AG04450 (cell line): ENCODE data around the gene ARMC5. TPM values are rescaled to one million over a fixed set of nuclear protein-coding genes. Genes with fewer than 3 reads are reported as not detected.

Source experiments
- CTCF ChIA-PET: fragments of 300-600, 350-600 bp; formaldehyde crosslinking; extraction: SDS; loops from one replicate; lab custom pipeline; 2022; ENCODE audit warnings: antibody characterized with exemption, inconsistent platforms; lab: Charles Lee
- POLR2A ChIA-PET: fragments of 350-600 bp; formaldehyde crosslinking; extraction: SDS; loops from one replicate; lab custom pipeline; 2021; ENCODE audit warnings: antibody characterized with exemption, inconsistent platforms; lab: Yijun Ruan, JAX
- DNase-seq: peaks from one replicate; pipeline ENCODE4 v3.0.0-alpha.2; 2011; ENCODE audit warnings: low read depth, low spot score
- H3K27ac ChIP-seq: one replicate; pipeline ENCODE4 v1.5.1; 2012; ENCODE audit warnings: low read depth, low read length, control low read depth
- H3K27me3 ChIP-seq: one replicate; pipeline ENCODE4 v1.6.0; 2012; ENCODE audit warnings: low read length; ENCODE audit not compliant: control insufficient read depth, insufficient read depth
- H3K4me3 ChIP-seq: 2 replicates; pipeline ENCODE4 v1.5.1; 2011; ENCODE audit warnings: mild to moderate bottlenecking, low read depth, low read length, control low read depth
- H3K9me3 ChIP-seq: 2 replicates; pipeline ENCODE4 v1.5.1; 2012; ENCODE audit warnings: low read length; ENCODE audit not compliant: control insufficient read depth, insufficient read depth
- polyA plus RNA-seq: library from polyadenylated mRNA; depleted of rRNA; stranded (reverse); fragments of >200 nt; gene quantifications from 2 replicates; pipeline ENCODE4 v1.2.3, GENCODE V29; 2011
- TF ChIP-seq, protein P1 (sequence below): IDR thresholded peaks from 2 replicates; pipeline ENCODE4 v1.5.1; 2011; ENCODE audit warnings: low read depth, low read length, control low read depth, inconsistent platforms

The ARMC5 gene
- polyA plus RNA-seq, 1 experiment: 2.9 TPM

DNA sequence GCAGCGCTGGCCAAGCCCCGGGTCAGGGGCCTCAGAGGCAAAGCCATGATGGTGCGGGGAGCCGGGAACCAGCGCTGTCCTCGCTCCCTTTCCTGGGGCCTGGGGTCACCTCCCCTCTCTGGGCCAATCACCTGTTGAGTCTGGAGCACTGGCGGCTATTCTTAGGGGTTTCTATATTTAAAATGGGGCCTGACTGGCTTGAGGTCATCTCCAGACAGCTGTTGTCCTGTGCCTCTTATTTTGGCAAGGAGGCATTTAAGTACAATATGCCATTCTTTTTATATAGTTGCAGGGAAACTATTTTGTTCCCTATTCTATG, 31.1 kb upstream of the ARMC5 start, which contains the start of gene COX6A2:
TSS of gene COX6A2 (minus strand) at position 82 of the 319 bp plus-strand sequence. CDS start at position 47, 35 bp downstream.
- Histone ChIP-seq H3K27ac (no peak within 1 kb of the TSS), H3K27me3 (peaks cover 31% of the 10 kb centered on the region), H3K4me3 (peak within 1 kb of the TSS; percentile 51), H3K9me3 (peaks cover 6% of the 10 kb centered on the region)
- TF ChIP-seq, protein P1, sequence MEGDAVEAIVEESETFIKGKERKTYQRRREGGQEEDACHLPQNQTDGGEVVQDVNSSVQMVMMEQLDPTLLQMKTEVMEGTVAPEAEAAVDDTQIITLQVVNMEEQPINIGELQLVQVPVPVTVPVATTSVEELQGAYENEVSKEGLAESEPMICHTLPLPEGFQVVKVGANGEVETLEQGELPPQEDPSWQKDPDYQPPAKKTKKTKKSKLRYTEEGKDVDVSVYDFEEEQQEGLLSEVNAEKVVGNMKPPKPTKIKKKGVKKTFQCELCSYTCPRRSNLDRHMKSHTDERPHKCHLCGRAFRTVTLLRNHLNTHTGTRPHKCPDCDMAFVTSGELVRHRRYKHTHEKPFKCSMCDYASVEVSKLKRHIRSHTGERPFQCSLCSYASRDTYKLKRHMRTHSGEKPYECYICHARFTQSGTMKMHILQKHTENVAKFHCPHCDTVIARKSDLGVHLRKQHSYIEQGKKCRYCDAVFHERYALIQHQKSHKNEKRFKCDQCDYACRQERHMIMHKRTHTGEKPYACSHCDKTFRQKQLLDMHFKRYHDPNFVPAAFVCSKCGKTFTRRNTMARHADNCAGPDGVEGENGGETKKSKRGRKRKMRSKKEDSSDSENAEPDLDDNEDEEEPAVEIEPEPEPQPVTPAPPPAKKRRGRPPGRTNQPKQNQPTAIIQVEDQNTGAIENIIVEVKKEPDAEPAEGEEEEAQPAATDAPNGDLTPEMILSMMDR: no peak
- ChIA-PET CTCF (interaction anchor here (0.6 to 1.5 kb wide), 3 partner anchors 14 to 286 kb away, joined by 3 to 6 read pairs (median 3); partner anchors contain the start of gene ZNF843), POLR2A (no interaction called here)
- no peak for DNase-seq

DNA sequence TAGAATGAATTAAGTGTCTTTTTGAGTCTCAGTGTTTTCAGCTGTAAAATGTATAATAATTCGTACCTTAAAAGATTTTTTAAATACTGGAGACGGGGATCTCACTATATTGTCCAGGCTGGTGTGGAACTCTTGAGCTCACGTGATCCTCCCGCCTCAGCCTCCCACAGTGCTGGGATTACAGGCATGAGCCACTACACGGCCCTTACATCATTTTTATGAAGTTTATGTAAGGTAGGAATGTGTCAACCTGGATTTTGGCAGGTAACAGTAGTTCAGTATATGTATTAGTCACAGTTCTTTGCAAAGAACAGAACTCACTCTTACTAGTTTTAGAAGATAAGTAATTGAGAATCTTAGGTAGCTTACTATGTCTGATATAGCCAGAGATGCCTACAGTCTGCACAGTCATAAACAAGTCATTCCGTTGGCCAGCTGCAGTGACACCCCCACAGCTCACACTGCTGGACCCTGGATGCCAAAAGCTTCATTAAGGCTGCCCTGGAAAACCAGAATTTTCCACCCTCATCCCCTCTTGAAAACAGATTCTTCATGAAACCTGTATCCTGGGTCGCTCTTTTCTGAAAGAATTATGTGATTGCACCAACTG, 30.6 kb upstream of the ARMC5 start:
- DNase-seq: no peak
- TF ChIP-seq, protein P1: no peak
- POLR2A ChIA-PET: no interaction called here

DNA sequence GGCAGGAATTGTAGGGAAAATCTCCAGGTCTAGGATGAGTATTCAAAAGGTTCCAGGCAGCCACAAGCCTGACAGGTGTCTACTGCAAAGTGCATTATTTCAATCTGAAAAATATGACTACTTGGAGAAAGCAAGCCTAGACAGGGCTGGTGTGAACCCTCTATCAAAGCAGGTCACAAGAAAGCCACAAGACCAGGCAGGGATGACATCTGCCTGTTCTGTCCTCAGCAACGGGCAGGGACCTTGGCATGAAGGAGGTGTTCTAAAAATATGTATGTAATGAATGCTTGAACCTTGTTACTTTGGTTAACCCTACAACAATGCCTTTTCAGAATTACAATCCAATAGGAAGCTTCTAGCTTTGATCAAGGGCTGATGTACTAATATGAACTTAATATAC, 30.0 kb upstream of the ARMC5 start:
- Histone ChIP-seq H3K27ac (no peak overlapping the region), H3K9me3 (peaks cover 6% of the 10 kb centered on the region), H3K4me3 (no peak overlapping the region), H3K27me3 (peaks cover 27% of the 10 kb centered on the region)
- ChIA-PET POLR2A (no interaction called here), CTCF (interaction anchor here (1.0 to 1.5 kb wide), 2 partner anchors 13 to 22 kb away, joined by 4 to 6 read pairs; partner anchors contain the start of gene ZNF843)
- TF ChIP-seq, protein P1: no peak
- no peak for DNase-seq

More for the DNA sequence above, 30.6 kb upstream of the ARMC5 start:
- CTCF ChIA-PET: interaction anchor here (0.6 to 1.5 kb wide), 3 partner anchors 14 to 287 kb away, joined by 3 to 6 read pairs (median 3); partner anchors contain the start of gene ZNF843
- Histone ChIP-seq H3K4me3 (no peak overlapping the region), H3K9me3 (peaks cover 6% of the 10 kb centered on the region), H3K27ac (no peak overlapping the region), H3K27me3 (peaks cover 27% of the 10 kb centered on the region)

DNA sequence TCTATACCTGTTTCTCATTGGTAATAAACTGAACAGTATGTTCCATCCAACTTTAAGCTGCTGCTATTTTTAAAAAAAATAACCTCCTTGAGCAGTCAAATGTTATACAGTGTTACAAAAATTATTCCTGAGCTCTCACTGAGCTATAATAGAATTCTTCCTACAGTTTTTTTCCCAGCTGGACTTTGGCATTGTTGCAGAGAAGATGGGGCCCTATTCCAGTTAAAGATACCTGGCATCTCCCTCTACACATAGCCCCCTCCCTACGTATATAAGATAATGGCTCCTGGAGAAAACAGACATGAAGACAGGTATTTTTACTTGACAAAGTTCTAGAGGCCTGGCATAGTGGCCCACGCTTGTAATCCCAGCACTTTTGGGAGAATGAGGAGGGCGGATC, 29.5 kb upstream of the ARMC5 start:
- Histone ChIP-seq H3K9me3 (peaks cover 6% of the 10 kb centered on the region), H3K27ac (no peak overlapping the region), H3K4me3 (no peak overlapping the region), H3K27me3 (peaks cover 26% of the 10 kb centered on the region)
- ChIA-PET POLR2A (no interaction called here), CTCF (interaction anchor here (1.0 to 1.5 kb wide), 2 partner anchors 13 to 21 kb away, joined by 4 to 6 read pairs; partner anchors contain the start of gene ZNF843)
- TF ChIP-seq, protein P1: no peak
- DNase-seq: no peak

DNA sequence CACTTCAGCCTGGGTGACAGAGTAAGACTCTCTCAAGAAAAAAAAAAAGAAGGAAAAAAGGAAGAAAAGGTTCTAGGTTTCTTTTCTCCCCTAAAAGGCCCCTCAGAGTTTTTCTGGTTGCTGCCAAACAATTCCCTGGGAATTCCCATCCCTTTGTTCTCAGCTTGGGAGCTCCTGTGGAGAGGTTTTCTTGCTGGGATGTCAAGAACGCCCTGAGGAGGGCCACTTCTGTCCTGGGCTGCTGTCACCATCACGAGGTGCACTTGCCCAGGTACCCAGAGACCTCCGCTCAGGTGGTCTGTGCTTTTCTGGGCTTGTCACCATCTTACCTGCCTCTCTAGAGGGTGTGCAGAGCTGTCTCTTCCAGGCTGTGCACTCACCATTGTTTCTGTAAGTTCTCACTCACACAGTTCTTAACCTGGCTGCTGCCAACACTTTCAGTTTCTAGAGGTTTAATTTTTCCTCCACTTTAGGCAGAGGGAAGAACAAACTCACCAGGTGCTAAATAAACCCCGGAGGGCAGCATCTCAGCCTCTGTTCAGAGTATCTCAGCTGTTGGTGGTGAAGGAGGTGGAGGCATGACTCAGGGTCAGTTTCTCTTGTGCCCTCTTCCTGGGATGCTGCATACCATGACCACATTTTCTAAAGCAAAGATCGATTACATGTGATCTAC, 28.8 kb upstream of the ARMC5 start:
- Histone ChIP-seq H3K27ac (no peak overlapping the region), H3K9me3 (peaks cover 6% of the 10 kb centered on the region), H3K27me3 (peaks cover 24% of the 10 kb centered on the region), H3K4me3 (no peak overlapping the region)
- POLR2A ChIA-PET: no interaction called here
- CTCF ChIA-PET: interaction anchor here (0.7 to 0.8 kb wide), 2 partner anchors 30 to 446 kb away, joined by 3 to 4 read pairs; no protein-coding TSS in a partner anchor
- TF ChIP-seq, protein P1: no peak
- no peak for DNase-seq
